GM23338 (cell line): ENCODE results near the gene CNDP2. TPM values are rescaled to one million over a fixed set of nuclear protein-coding genes. Genes with fewer than 3 reads are reported as not detected.
"Not testable (repeated sequence)": the region's sequence is repeated elsewhere in the genome, so short reads cannot be mapped to it uniquely, and the experiment has no call there.

Experiments used
- ATAC-seq: fragments of 200-7000 bp; cut with Tn5 transposase; 3 replicates; pipeline ENCODE4 v1.9.1; 2020
- DNase-seq: peaks from one replicate; pipeline ENCODE4 v3.0.0-alpha.2; 2015; ENCODE audit warnings: low spot score
- H2AFZ ChIP-seq: fragments of 200-600 bp; sonication (generic); 2 replicates; pipeline ENCODE4 v1.8.0; 2016; ENCODE audit warnings: antibody characterized with exemption, mild to moderate bottlenecking, moderate library complexity
- H3F3A ChIP-seq: fragments of 200-600 bp; sonication (generic); replicated peaks from 2 replicates; pipeline ENCODE4 v1.8.0; 2017; ENCODE audit warnings: antibody characterized with exemption, mixed run types, low read depth
- H3K27ac ChIP-seq: fragments of 200-600 bp; sonication (generic); 2 replicates; pipeline ENCODE4 v1.6.1; 2016; ENCODE audit warnings: low read depth
- H3K27me3 ChIP-seq: fragments of 200-600 bp; sonication (generic); 2 replicates; pipeline ENCODE4 v1.8.0; 2016; ENCODE audit warnings: mild to moderate bottlenecking, mixed run types, moderate library complexity; ENCODE audit not compliant: insufficient read depth
- H3K36me3 ChIP-seq: fragments of 200-600 bp; sonication (generic); 2 replicates; pipeline ENCODE4 v1.8.0; 2016; ENCODE audit warnings: mild to moderate bottlenecking; ENCODE audit not compliant: insufficient read depth
- H3K4me1 ChIP-seq: fragments of 200-600 bp; sonication (generic); 2 replicates; pipeline ENCODE4 v1.8.0; 2016; ENCODE audit warnings: mild to moderate bottlenecking, moderate library complexity; ENCODE audit not compliant: insufficient read depth
- H3K4me2 ChIP-seq: fragments of 200-600 bp; sonication (generic); 2 replicates; pipeline ENCODE4 v1.7.1; 2017; ENCODE audit warnings: mixed run types
- H3K4me3 ChIP-seq: fragments of 200-600 bp; sonication (generic); 2 replicates; pipeline ENCODE4 v1.6.1; 2016; ENCODE audit warnings: mixed run types
- H3K79me2 ChIP-seq: fragments of 200-600 bp; sonication (generic); replicated peaks from 2 replicates; pipeline ENCODE4 v1.8.0; 2017; ENCODE audit warnings: mild to moderate bottlenecking; ENCODE audit not compliant: insufficient read depth
- H3K9me2 ChIP-seq: fragments of 200-600 bp; sonication (generic); 2 replicates; pipeline ENCODE4 v1.8.0; 2017; ENCODE audit not compliant: insufficient read depth
- H4K20me1 ChIP-seq: fragments of 200-600 bp; sonication (generic); replicated peaks from 2 replicates; pipeline ENCODE4 v1.8.0; 2017; ENCODE audit warnings: mild to moderate bottlenecking; ENCODE audit not compliant: insufficient read depth
- H3K27ac Mint-ChIP-seq: 2 replicates; pipeline ENCODE4 v1.8.0; 2020; ENCODE audit warnings: inconsistent platforms, mild to moderate bottlenecking, moderate library complexity, mixed read lengths
- H3K27me3 Mint-ChIP-seq: 3 replicates; pipeline ENCODE4 v1.8.0; 2022; ENCODE audit warnings: low read depth, mild to moderate bottlenecking, moderate library complexity, mixed read lengths, inconsistent platforms; ENCODE audit not compliant: insufficient read depth, poor library complexity
- H3K36me3 Mint-ChIP-seq: 3 replicates; pipeline ENCODE4 v1.8.0; 2021; ENCODE audit warnings: low read depth, mild to moderate bottlenecking, inconsistent platforms, moderate library complexity, mixed read lengths
- H3K4me1 Mint-ChIP-seq: 3 replicates; pipeline ENCODE4 v1.8.0; 2020; ENCODE audit warnings: mild to moderate bottlenecking, inconsistent platforms, mixed read lengths
- H3K4me3 Mint-ChIP-seq: 3 replicates; pipeline ENCODE4 v1.8.0; 2021; ENCODE audit warnings: moderate library complexity, mild to moderate bottlenecking, inconsistent platforms, mixed read lengths
- H3K9me3 Mint-ChIP-seq: 3 replicates; pipeline ENCODE4 v1.8.0; 2020; ENCODE audit warnings: moderate library complexity, mild to moderate bottlenecking, inconsistent platforms, mixed read lengths
- CTCF ChIP-seq, 2 experiments: fragments of 200-600 bp in 1 of 2; sonication (generic) in 1 of 2; conservative IDR thresholded peaks; 2 replicates each; pipeline versions ENCODE4 v1.5.1 to v1.6.1; 2016 to 2017; ENCODE audit warnings: antibody characterized with exemption in 2 of 2, low read depth in 2 of 2, mild to moderate bottlenecking in 2 of 2, moderate library complexity in 1 of 2
- ETS1 ChIP-seq: IDR thresholded peaks from 2 replicates; pipeline ENCODE4 v1.6.1; 2016; ENCODE audit warnings: antibody characterized with exemption
- NANOG ChIP-seq: IDR thresholded peaks from 2 replicates; pipeline ENCODE4 v1.6.1; 2016; ENCODE audit warnings: antibody characterized with exemption, borderline replicate concordance
- polyA plus RNA-seq: library from polyadenylated mRNA; unstranded; fragments of >200 nt; fragmentation: Nextera tagmentation; extraction: Ambion mirVana; gene quantifications from 2 replicates; pipeline ENCODE4 v1.2.1, GENCODE V29; 2016
- total RNA-seq: library from RNA; depleted of rRNA; stranded (reverse); fragments of >200 nt; shearing (Covaris generic); gene quantifications from 2 replicates; pipeline ENCODE4 v1.2.3, GENCODE V29; 2014

The CNDP2 gene
- total and polyA plus RNA-seq, 2 experiments from 2014 or later: 116 to 175 TPM

- H3K4me3 ChIP-seq, H3K4me3 Mint-ChIP-seq, H3K4me2 ChIP-seq, H3K4me1 Mint-ChIP-seq, DNase-seq, H3K27ac ChIP-seq, H2AFZ ChIP-seq, H3K4me1 ChIP-seq, H3K79me2 ChIP-seq, H3K27ac Mint-ChIP-seq, H4K20me1 ChIP-seq, ATAC-seq, H3K36me3 ChIP-seq, H3K27me3 Mint-ChIP-seq, H3K27me3 ChIP-seq, H3K9me2 ChIP-seq, H3F3A ChIP-seq: not testable (repeated sequence)
- Mint-ChIP-seq H3K9me3 (peaks cover 49% of the 10 kb centered on the region), H3K36me3 (peaks cover 22% of the 10 kb centered on the region)
Observed at GRCh38 chr18:74565164-74565563, 69.0 kb downstream of the CNDP2 start.

GRCh38 chr18:74565993-74566392 is 69.8 kb downstream of the CNDP2 start:
- Mint-ChIP-seq H3K9me3 (peaks cover 49% of the 10 kb centered on the region), H3K36me3 (peaks cover 22% of the 10 kb centered on the region)
- not testable (repeated sequence) for H3K27ac Mint-ChIP-seq, H3K27me3 ChIP-seq, DNase-seq, H3F3A ChIP-seq, H3K4me3 ChIP-seq, H3K4me3 Mint-ChIP-seq, H4K20me1 ChIP-seq, H3K4me1 Mint-ChIP-seq, H3K4me1 ChIP-seq, H3K36me3 ChIP-seq, H3K27me3 Mint-ChIP-seq, H3K27ac ChIP-seq, H3K79me2 ChIP-seq, H2AFZ ChIP-seq, H3K9me2 ChIP-seq, H3K4me2 ChIP-seq, ATAC-seq

GRCh38 chr18:74567822-74568221 is 71.7 kb downstream of the CNDP2 start:
- H3K27ac ChIP-seq: no peak overlapping the region
- H3K79me2 ChIP-seq: no peaks in the 10 kb centered on the region
- no peak overlapping the region for H3K4me3 ChIP-seq
- peak; percentile 45 to 62 for TF ChIP-seq CTCF (conservative IDR thresholded peaks at IDR 0.05; ENCODE audit: low read depth in 2 of 2)
- TF ChIP-seq ETS1: no peak
- no peak for TF ChIP-seq NANOG
- peak; percentile 24 for DNase-seq
- no peaks in the 10 kb centered on the region for H3K36me3 ChIP-seq
- Mint-ChIP-seq H3K27me3 (peaks cover 7% of the 10 kb centered on the region), H3K36me3 (peaks cover 22% of the 10 kb centered on the region), H3K27ac (no peak overlapping the region), H3K9me3 (peaks cover 49% of the 10 kb centered on the region), H3K4me3 (no peak overlapping the region), H3K4me1 (no peaks in the 10 kb centered on the region)
- no peaks in the 10 kb centered on the region for H3F3A ChIP-seq
- no peak for ATAC-seq
- no peak overlapping the region for H3K4me2 ChIP-seq
- no peaks in the 10 kb centered on the region for H3K4me1 ChIP-seq
- no peaks in the 10 kb centered on the region for H3K27me3 ChIP-seq
- no peaks in the 10 kb centered on the region; the same call in 1 of the 2 replicates for H3K9me2 ChIP-seq
- no peak overlapping the region for H2AFZ ChIP-seq
- no peaks in the 10 kb centered on the region for H4K20me1 ChIP-seq
